H1 (cell line): ENCODE results near the gene MT1G. TPM values are rescaled to one million over a fixed set of nuclear protein-coding genes. Genes with fewer than 3 reads are reported as not detected.

Source experiments
- CTCF ChIA-PET: fragments of 300-600 bp; sonication (Branson Sonifier 250); formaldehyde crosslinking; loops from one replicate; lab custom pipeline; 2021; ENCODE audit not compliant: partially characterized antibody; lab: Charles Lee
- POLR2A ChIA-PET: fragments of 300-600 bp; sonication (Branson Sonifier 250); formaldehyde crosslinking; loops from one replicate; lab custom pipeline; 2021; ENCODE audit warnings: inconsistent platforms; ENCODE audit not compliant: partially characterized antibody; lab: Charles Lee
- DNase-seq, 2 experiments: peaks; one replicate each; pipeline versions ENCODE4 v3.0.0 to v3.0.0-alpha.2; 2010 to 2022; ENCODE audit warnings: low spot score in 2 of 2, low read depth in 1 of 2, mixed read lengths in 1 of 2
- FAIRE-seq: peaks from 2 replicates; lab custom pipeline; 2011; peaks lifted over from hg19 to GRCh38; lab: Jason Lieb, UNC
- H2AFZ ChIP-seq: 2 replicates; pipeline ENCODE4 v1.8.1; 2012; ENCODE audit warnings: low read length, inconsistent platforms
- H2AK5ac ChIP-seq: 2 replicates; pipeline ENCODE4 v1.6.1; 2013; ENCODE audit warnings: low read depth, low read length
- H2BK120ac ChIP-seq: replicated peaks from 2 replicates; pipeline ENCODE3; 2013; ENCODE audit warnings: low read depth, low read length, inconsistent platforms
- H2BK12ac ChIP-seq: 2 replicates; pipeline ENCODE4 v1.6.1; 2013; ENCODE audit warnings: low read depth, low read length
- H2BK15ac ChIP-seq: 2 replicates; pipeline ENCODE4 v1.6.1; 2013; ENCODE audit warnings: low read length
- H2BK20ac ChIP-seq: 2 replicates; pipeline ENCODE4 v1.6.1; 2013; ENCODE audit warnings: low read length
- H2BK5ac ChIP-seq: 2 replicates; pipeline ENCODE4 v1.6.1; 2013; ENCODE audit warnings: low read depth, low read length
- H3K14ac ChIP-seq: 2 replicates; pipeline ENCODE4 v1.6.1; 2013; ENCODE audit warnings: inconsistent platforms; ENCODE audit not compliant: insufficient read length
- H3K18ac ChIP-seq: 2 replicates; pipeline ENCODE4 v1.6.1; 2013; ENCODE audit warnings: low read length; ENCODE audit errors: extremely low read depth
- H3K23ac ChIP-seq: 2 replicates; pipeline ENCODE4 v1.6.1; 2013; ENCODE audit warnings: inconsistent platforms; ENCODE audit not compliant: insufficient read length
- H3K23me2 ChIP-seq: 2 replicates; pipeline ENCODE4 v1.6.1; 2013; ENCODE audit warnings: low read depth, low read length
- H3K27ac ChIP-seq: 2 replicates; pipeline ENCODE4 v1.6.1; 2011; ENCODE audit warnings: low read depth, low read length, inconsistent platforms
- H3K27me3 ChIP-seq, 4 experiments: replicated peaks in 1 of 4; 1 replicate in 1 of 4; 2 replicates in 3 of 4; pipeline versions ENCODE4 v1.6.1 to v1.8.1; 2011 to 2013; ENCODE audit warnings: low read length in 3 of 4, mild to moderate bottlenecking in 3 of 4, inconsistent platforms in 2 of 4, mixed read lengths in 2 of 4, moderate library complexity in 1 of 4; ENCODE audit not compliant: control insufficient read depth in 3 of 4, insufficient read depth in 3 of 4; ENCODE audit errors: extremely low read depth in 1 of 4
- H3K36me3 ChIP-seq, 4 experiments: 2 replicates each; pipeline versions ENCODE4 v1.6.1 to v1.8.1; 2011 to 2013; ENCODE audit warnings: mild to moderate bottlenecking in 4 of 4, low read length in 3 of 4, moderate library complexity in 2 of 4, control low read depth in 1 of 4, inconsistent platforms in 1 of 4; ENCODE audit not compliant: insufficient read depth in 4 of 4, control insufficient read depth in 2 of 4
- H3K4ac ChIP-seq: replicated peaks from 2 replicates; pipeline ENCODE3; 2013; ENCODE audit warnings: low read length, low read depth, mixed read lengths, inconsistent platforms; ENCODE audit not compliant: insufficient read length
- H3K4me1 ChIP-seq, 4 experiments: replicated peaks in 1 of 4; 1 replicate in 1 of 4; 2 replicates in 3 of 4; pipeline versions ENCODE4 v1.6.1 to v1.8.1; 2011 to 2013; ENCODE audit warnings: low read length in 3 of 4, inconsistent platforms in 2 of 4, mixed read lengths in 1 of 4; ENCODE audit not compliant: insufficient read depth in 4 of 4, control insufficient read depth in 3 of 4
- H3K4me2 ChIP-seq, 2 experiments: 2 replicates each; pipeline versions ENCODE4 v1.6.1 to v1.8.1; 2011 to 2013; ENCODE audit warnings: low read depth in 2 of 2, low read length in 2 of 2, control low read depth in 1 of 2, inconsistent platforms in 1 of 2, mild to moderate bottlenecking in 1 of 2; ENCODE audit not compliant: insufficient read depth in 1 of 2
- H3K4me3 ChIP-seq, 4 experiments: fragments of 200-600, 300-600 bp in 1 of 4; sonication (generic), shearing (Covaris generic), sonication (Bioruptor Twin) in 1 of 4; 2 replicates each; pipeline versions ENCODE4 v1.5.1 to v1.8.1; 2011 to 2016; ENCODE audit warnings: low read length in 4 of 4, low read depth in 3 of 4, control low read depth in 2 of 4, inconsistent platforms in 2 of 4, mild to moderate bottlenecking in 2 of 4, mixed read lengths in 1 of 4, moderate library complexity in 1 of 4; ENCODE audit not compliant: insufficient read depth in 2 of 4; ENCODE audit errors: extremely low read depth in 1 of 4
- H3K56ac ChIP-seq: replicated peaks from 2 replicates; pipeline ENCODE3; 2013; ENCODE audit warnings: low read depth, mild to moderate bottlenecking, mixed read lengths, low read length, inconsistent platforms; ENCODE audit not compliant: insufficient read length
- H3K79me1 ChIP-seq: 2 replicates; pipeline ENCODE4 v1.6.1; 2013; ENCODE audit warnings: low read depth, low read length, control low read depth
- H3K79me2 ChIP-seq, 2 experiments: 2 replicates each; pipeline versions ENCODE4 v1.6.1 to v1.8.1; 2012 to 2013; ENCODE audit warnings: low read length in 2 of 2, mild to moderate bottlenecking in 2 of 2, inconsistent platforms in 1 of 2; ENCODE audit not compliant: insufficient read depth in 2 of 2, control insufficient read depth in 1 of 2
- H3K9ac ChIP-seq, 4 experiments: replicated peaks in 1 of 4; 1 replicate in 1 of 4; 2 replicates in 3 of 4; pipeline versions ENCODE4 v1.6.1 to v1.8.1; 2011 to 2013; ENCODE audit warnings: low read depth in 3 of 4, low read length in 3 of 4, control low read depth in 2 of 4, mild to moderate bottlenecking in 2 of 4, moderate library complexity in 2 of 4, inconsistent platforms in 1 of 4; ENCODE audit errors: extremely low read depth in 1 of 4
- H3K9me3 ChIP-seq, 2 experiments: 2 replicates each; pipeline versions ENCODE4 v1.6.1 to v1.8.1; 2012 to 2013; ENCODE audit warnings: mild to moderate bottlenecking in 2 of 2, moderate library complexity in 2 of 2, control low read depth in 1 of 2, inconsistent platforms in 1 of 2, low read depth in 1 of 2, low read length in 1 of 2, mixed read lengths in 1 of 2; ENCODE audit not compliant: insufficient read depth in 2 of 2
- H4K20me1 ChIP-seq, 2 experiments: replicated peaks in 1 of 2; 2 replicates each; pipeline versions ENCODE3 to v1.8.1; 2011 to 2013; ENCODE audit warnings: inconsistent platforms in 2 of 2, low read length in 2 of 2, mild to moderate bottlenecking in 1 of 2; ENCODE audit not compliant: insufficient read depth in 2 of 2, control insufficient read depth in 1 of 2
- H4K5ac ChIP-seq: 2 replicates; pipeline ENCODE4 v1.6.1; 2013; ENCODE audit warnings: low read length, low read depth, mixed read lengths, inconsistent platforms; ENCODE audit not compliant: insufficient read length
- H4K8ac ChIP-seq: 2 replicates; pipeline ENCODE4 v1.8.0; 2013; ENCODE audit warnings: mild to moderate bottlenecking, moderate library complexity, low read length, inconsistent platforms; ENCODE audit not compliant: insufficient read depth; ENCODE audit errors: extremely low read depth
- H4K91ac ChIP-seq: replicated peaks from 2 replicates; pipeline ENCODE3; 2013; ENCODE audit warnings: low read length, mixed read lengths, inconsistent platforms; ENCODE audit not compliant: insufficient read length
- BACH1 ChIP-seq: IDR thresholded peaks from 2 replicates; pipeline ENCODE4 v1.6.1; 2012; ENCODE audit warnings: low read length, improper control_type of control experiment
- CHD2 ChIP-seq: IDR thresholded peaks from 2 replicates; pipeline ENCODE4 v1.6.1; 2012; ENCODE audit warnings: low read length, improper control_type of control experiment
- GABPA ChIP-seq: IDR thresholded peaks from 2 replicates; pipeline ENCODE4 v1.6.1; 2011; ENCODE audit warnings: mild to moderate bottlenecking, low read length, moderate library complexity, borderline replicate concordance; ENCODE audit not compliant: insufficient read depth
- GTF2F1 ChIP-seq: IDR thresholded peaks from 2 replicates; pipeline ENCODE4 v1.6.1; 2012; ENCODE audit warnings: low read depth, low read length, improper control_type of control experiment, borderline replicate concordance
- KDM4A ChIP-seq: IDR thresholded peaks from one replicate; pipeline ENCODE4 v1.7.1; 2012; ENCODE audit warnings: low read depth, mild to moderate bottlenecking, moderate library complexity, low read length, inconsistent platforms; ENCODE audit not compliant: severe bottlenecking
- POU5F1 ChIP-seq: IDR thresholded peaks from 2 replicates; pipeline ENCODE4 v1.6.1; 2011; ENCODE audit warnings: low read depth, mild to moderate bottlenecking, low read length, moderate library complexity
- SAP30 ChIP-seq: fragments of 300-600 bp; sonication (generic); IDR thresholded peaks from 2 replicates; pipeline ENCODE4 v1.7.1; 2012; ENCODE audit warnings: low read length, moderate library complexity, mild to moderate bottlenecking, inconsistent platforms; ENCODE audit not compliant: insufficient read depth, insufficient replicate concordance
- SP4 ChIP-seq: IDR thresholded peaks from 2 replicates; pipeline ENCODE4 v1.6.1; 2012; ENCODE audit warnings: low read length, inconsistent platforms
- TAF1 ChIP-seq: IDR thresholded peaks from 2 replicates; pipeline ENCODE4 v1.6.1; 2011; ENCODE audit warnings: mild to moderate bottlenecking, low read depth, low read length
- TBP ChIP-seq: IDR thresholded peaks from 2 replicates; pipeline ENCODE4 v1.6.1; 2011; ENCODE audit warnings: low read depth, low read length, improper control_type of control experiment
- YY1 ChIP-seq: IDR thresholded peaks from 2 replicates; pipeline ENCODE4 v1.6.1; 2011; ENCODE audit warnings: low read depth, mild to moderate bottlenecking, low read length
- WGBS, 2 experiments: shearing (Covaris generic) in 1 of 2; methylation state at CpG; one replicate each; pipeline versions ENCODE4 v1.1.6 to v1.1.7; 2013 to 2015; ENCODE audit warnings: low lambda C conversion rate in 2 of 2, mixed read lengths in 2 of 2, inconsistent platforms in 1 of 2, low coverage in 1 of 2, missing lambda C conversion rate in 1 of 2; ENCODE audit not compliant: insufficient replicate concordance in 2 of 2, insufficient coverage in 1 of 2, insufficient read length in 1 of 2; ENCODE audit errors: extremely low coverage in 1 of 2, missing lambda C conversion rate in 1 of 2; 5-methylcytosine and 5-hydroxymethylcytosine counted together
- polyA plus RNA-seq, 7 experiments: library from polyadenylated mRNA; depleted of rRNA in 3 of 7; stranded (reverse) in 5 of 7; unstranded in 2 of 7; fragments of >200 nt in 5 of 7; fragments of 200-250 nt in 2 of 7; gene quantifications; 1 replicate in 5 of 7; 2 replicates in 1 of 7; 4 replicates in 1 of 7; pipeline versions ENCODE4 v1.2.1 to v1.2.3, GENCODE V29; 2011 to 2013; ENCODE audit warnings: missing spikeins in 2 of 7, mixed read lengths in 2 of 7
- total RNA-seq: library from RNA; stranded (reverse); fragmentation: NEBNext Ultra II Directional; extraction: Animal tissue kit (Norgen Biotek cat#: 25700); gene quantifications from 2 replicates; pipeline ENCODE4 v1.2.1, GENCODE V29; 2021
- TF ChIP-seq, protein P1 (sequence below): IDR thresholded peaks from 2 replicates; pipeline ENCODE4 v1.6.1; 2012; ENCODE audit warnings: inconsistent platforms

MT1G gene
- total and polyA plus RNA-seq, 2 of the 8 experiments (the other 6 are each of a cell fraction or from before 2014, with no cell fraction given) = 17.7 to 515 TPM

DNA sequence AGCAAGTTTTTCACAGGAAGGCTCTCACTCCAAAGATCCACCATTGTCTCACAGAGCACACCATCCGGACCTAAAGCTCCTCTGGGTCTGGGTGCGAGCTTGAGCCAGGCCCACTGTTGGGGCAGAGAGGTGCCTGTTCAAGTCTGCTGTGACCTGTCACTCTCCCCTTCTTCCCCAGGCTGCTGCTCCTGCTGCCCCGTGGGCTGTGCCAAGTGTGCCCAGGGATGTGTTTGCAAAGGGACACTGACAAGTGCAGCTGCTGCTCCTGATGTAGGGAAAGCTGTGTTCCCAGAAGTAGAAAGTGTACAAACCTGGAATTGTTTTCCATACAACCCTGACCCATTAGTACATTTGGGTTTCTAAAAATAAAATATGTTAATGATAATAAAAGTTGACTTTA, 9.6 kb upstream of the MT1G start:
- H2AK5ac ChIP-seq = no peak overlapping the region; the same call in 1 of the 2 replicates
- DNase-seq (no peak), FAIRE-seq (no peak)
- no peaks in the 10 kb centered on the region for H3K9me3 ChIP-seq
- WGBS, 2 experiments = 74% methylated on average over 3 of the region's 3 CpGs; no CpG with 5 or more reads in 1 of the 2 experiments
- no peak overlapping the region; the same call in 1 of the 2 replicates for H3K18ac ChIP-seq
- H3K56ac ChIP-seq = no peak overlapping the region
- peaks cover 5 to 56% (median 29%) of the 10 kb centered on the region in 4 experiments for H3K27me3 ChIP-seq
- H2BK20ac ChIP-seq = peak overlapping the region; percentile 41; the same call in 1 of the 2 replicates
- H4K8ac ChIP-seq = no peak overlapping the region
- H3K36me3 ChIP-seq = no peaks in the 10 kb centered on the region
- no peaks in the 10 kb centered on the region for H3K79me1 ChIP-seq
- H3K4me3 ChIP-seq = no peak overlapping the region
- H3K4me1 ChIP-seq = peaks cover 0 to 20% (median 4%) of the 10 kb centered on the region in 4 experiments; a peak in 5 of 7 replicates
- H2BK15ac ChIP-seq = peak overlapping the region; percentile 73; the same call in 1 of the 2 replicates
- POLR2A ChIA-PET = interaction anchor here (0.6 to 12.9 kb wide), 9 partner anchors 7 to 65 kb away, joined by 3 to 205 read pairs (median 10); partner anchors contain the start of genes MT1A, MT1E, MT1G and MT1H
- peak overlapping the region; percentile 70; the same call in 1 of the 2 replicates for H2BK12ac ChIP-seq
- 0 out of 2 replicates have a peak overlapping the region, but pooled peaks have one; percentile 60 for H2BK5ac ChIP-seq
- no peaks in the 10 kb centered on the region for H3K79me2 ChIP-seq
- H3K23me2 ChIP-seq = peaks cover 6% of the 10 kb centered on the region
- no peak overlapping the region for H2BK120ac ChIP-seq
- no peak overlapping the region for H3K27ac ChIP-seq
- peaks cover 0 to 1% of the 10 kb centered on the region in 2 experiments for H4K20me1 ChIP-seq
- no peak overlapping the region for H3K23ac ChIP-seq
- H3K4ac ChIP-seq = no peak overlapping the region
- CTCF ChIA-PET = interaction anchor here (1.5 to 6.0 kb wide), 6 partner anchors 20 to 76 kb away, joined by 3 to 57 read pairs (median 6); no protein-coding TSS in a partner anchor
- no peak overlapping the region for H3K9ac ChIP-seq
- H4K5ac ChIP-seq = no peak overlapping the region
- H3K14ac ChIP-seq = no peak overlapping the region
- no peak overlapping the region for H2AFZ ChIP-seq
- 0 out of 4 replicates have a peak overlapping the region, but pooled peaks of 1 of the 2 experiments have one; percentile 90 for H3K4me2 ChIP-seq
- H4K91ac ChIP-seq = no peak overlapping the region
- TF ChIP-seq TBP (no peak), TAF1 (no peak), SP4 (no peak), POU5F1 (no peak), SAP30 (no peak), GABPA (no peak), CHD2 (no peak), YY1 (no peak), BACH1 (no peak), KDM4A (no peak), GTF2F1 (no peak)
- TF ChIP-seq, protein P1, sequence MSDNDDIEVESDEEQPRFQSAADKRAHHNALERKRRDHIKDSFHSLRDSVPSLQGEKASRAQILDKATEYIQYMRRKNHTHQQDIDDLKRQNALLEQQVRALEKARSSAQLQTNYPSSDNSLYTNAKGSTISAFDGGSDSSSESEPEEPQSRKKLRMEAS = no peak
